HG02571 (cell line): Measurements from ENCODE around the gene CYP26B1.
A peak's percentile ranks its signal among the peaks of the same experiment; 100 is the strongest.

Source experiments
- ATAC-seq: cut with Tn5 transposase; IDR thresholded peaks from one replicate; pipeline ENCODE4 v1.9.1; 2021; ENCODE audit warnings: mild to moderate bottlenecking, moderate library complexity; ENCODE audit not compliant: unreplicated experiment

CYP26B1 gene

DNA sequence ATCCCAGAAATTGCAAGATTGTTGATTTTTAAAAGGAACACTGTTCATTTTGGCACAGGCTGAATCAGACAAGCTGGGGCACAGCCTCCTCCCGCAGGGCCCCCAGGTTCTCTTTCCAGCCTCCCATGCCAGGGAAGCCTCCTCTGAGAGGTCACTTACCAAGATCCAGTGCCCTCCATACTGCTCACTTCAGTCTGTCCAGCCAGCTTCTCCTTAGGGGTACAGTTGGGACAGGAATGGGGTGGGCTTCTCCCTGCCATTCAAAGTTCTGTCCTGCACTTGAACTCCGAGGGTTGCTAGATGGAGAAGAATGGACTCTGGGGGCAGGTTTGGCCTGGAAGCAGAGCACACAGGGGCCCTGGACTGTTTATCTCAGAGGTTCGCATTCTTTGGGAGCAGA is 7.5 kb upstream of the CYP26B1 start:
- no peak for ATAC-seq

DNA sequence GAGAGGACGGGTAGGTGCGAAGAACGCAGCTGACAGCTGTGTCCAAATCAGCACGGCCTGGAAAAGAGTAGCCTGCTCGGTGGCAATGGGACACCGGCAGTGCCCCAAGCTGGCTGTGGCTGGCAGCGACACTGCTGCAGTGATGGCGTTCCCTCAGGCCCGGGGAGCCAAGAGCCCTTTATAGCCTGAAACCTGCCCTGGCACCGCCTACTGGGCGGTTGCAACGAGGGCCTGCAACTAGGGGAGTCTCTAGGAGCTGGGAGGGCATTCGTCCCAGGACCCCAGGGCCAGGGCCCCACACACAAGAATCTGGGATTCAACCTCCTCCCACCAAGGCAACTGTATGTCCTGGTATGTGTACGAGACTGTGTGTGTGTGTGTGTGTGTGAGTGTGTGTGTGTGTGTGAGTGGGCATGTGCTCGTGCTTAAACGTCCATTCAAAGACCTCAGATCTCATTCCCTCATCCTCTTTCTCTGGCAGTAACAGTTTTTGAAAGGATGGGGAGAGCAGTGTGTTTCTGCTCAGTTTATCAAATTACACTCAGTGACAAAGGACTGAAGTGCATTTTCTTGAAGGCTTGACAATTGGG is 6.8 kb upstream of the CYP26B1 start:
- ATAC-seq, result no peak

DNA sequence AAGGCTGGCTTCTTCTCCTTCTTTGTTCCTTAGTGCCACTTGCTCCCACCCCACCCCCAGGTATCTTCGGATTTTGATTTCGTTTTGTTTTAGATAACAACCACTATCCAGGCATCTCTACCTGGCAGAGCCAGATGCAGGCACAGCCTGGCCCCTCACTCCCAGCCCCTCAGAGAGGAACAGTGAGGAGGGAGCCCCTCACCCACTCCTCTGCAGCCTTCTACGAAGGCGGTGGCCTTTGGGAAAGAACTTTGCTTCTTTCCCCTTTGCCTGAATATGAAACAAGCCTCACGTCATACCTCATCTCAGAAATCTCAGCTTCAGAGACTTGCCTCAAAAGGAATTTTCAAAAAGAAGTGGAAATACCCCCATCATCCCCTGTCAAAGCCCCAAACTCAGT is 6.3 kb upstream of the CYP26B1 start:
- no peak for ATAC-seq

DNA sequence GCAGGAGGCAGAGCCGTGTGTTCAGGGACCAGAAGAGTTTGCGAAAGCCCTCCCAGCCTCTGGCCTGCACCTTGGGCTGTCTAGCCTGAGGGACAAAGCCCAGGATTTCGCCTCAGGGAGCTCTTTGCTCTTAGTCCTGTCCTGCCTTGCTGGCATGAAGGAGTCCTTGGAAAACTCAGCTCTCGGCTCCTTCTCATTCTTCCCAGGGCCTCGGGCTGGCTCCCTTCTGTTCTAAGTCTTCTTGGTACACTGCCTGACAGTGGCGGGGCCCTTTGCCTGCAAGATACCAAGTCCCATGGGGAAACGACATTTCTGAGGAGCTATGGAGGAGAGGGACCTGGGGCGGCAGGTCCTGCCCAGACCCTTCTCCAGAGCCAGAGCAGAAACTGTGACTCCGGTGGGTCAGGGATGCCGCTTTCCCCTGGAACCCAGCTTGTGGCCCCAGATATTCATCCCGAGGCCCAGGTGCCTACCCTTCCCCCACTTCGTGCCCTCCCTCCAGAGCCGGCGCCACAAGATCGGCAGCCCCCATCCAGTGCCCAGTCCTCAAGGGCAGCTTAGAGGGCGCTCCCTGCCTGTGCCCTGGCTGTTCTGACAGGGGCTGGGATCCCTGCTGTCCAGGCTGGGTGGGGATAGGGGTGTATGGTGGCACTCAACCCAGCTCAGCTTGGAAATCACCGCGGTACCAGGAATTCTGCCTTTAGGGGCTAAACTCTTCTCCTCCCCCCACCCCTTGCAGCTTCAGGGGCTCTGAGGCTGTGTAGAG is 5.5 kb upstream of the CYP26B1 start:
- ATAC-seq, result no peak

DNA sequence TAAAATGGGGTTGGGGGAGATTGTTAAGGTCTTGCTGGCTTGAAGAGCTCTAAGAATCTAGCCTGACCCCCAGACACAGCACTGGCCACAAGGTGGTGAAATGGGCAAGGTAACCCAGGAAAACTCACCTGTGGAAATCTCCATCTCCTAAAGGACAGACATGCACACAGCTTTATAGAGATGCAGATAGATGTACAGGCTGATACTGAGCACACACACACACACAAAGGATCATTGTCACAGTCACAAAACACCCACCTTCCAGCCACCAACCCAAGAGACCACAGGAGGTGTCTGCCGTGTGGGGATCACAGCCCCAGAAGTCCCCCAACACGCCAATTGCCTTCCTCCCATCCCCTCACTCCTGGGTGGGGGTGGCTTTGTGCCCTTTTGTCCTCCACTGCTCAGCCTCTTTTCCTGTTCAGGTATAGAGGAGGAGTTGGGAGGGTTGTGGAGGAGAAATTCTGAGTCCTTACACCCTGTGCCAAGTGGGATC is 3.2 kb upstream of the CYP26B1 start:
- ATAC-seq, result no peak

DNA sequence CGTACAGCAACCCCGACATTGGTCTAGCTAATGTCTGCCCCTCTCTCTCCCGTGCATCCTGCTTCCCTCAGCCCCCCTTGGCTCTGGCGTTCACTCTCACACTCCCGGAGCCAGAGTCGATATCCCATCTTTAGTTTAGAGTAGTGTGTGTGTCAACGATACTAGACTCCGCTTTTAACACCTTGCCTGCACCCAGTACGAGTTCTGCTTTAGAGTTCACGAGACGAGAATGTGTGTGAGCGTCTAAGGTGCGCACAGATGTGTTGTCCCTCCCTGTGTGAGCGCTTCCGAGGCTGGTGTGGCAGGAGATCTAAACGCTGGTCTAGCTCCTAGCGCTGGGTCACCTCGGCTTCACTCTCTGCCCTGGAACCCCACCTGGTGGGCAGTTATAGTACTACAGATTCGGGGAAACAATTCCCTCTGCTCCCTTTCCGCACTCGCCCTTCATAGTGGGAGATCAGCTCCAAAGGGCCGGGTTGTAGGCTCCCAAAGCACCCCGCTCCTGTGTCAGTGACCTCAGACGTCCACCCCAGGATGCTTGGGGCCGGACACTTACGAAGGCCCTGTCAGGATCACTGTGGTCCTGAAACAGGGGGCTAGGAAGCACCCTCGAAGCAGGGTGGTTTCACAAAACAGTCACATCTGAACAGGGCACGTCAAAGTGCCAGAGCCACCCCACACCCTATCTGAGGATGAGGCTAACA is 2.6 kb upstream of the CYP26B1 start:
- peak; percentile 82 for ATAC-seq

DNA sequence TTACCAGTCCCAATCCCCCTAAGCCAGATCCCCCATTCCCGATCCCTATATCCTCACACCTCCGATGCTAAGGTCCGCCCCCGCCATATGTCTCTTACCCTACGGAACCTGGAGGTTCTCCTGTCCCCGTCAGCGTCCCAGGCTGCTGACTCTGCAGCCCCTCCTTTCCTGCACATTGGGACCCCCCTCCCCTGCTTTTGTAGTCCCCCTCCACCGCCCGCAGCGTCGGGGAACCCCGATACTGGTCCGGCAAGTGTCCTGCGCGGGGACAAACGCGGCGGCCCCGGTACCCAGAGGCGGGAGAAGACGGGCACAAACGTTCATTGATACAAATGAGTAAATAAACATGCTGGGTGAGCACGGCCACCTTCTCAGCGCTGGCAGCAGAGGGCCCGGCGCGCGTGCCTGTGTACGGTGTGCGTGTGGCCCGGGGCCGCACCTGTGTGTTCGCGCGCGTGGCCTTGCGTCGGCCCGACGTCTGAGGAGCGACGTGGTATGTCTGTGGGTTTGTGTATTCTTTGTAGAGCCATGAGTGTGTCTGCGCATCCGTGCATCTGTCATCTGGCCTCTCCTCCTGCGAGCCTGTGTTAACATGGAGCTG is 2.0 kb upstream of the CYP26B1 start:
- no peak for ATAC-seq

DNA sequence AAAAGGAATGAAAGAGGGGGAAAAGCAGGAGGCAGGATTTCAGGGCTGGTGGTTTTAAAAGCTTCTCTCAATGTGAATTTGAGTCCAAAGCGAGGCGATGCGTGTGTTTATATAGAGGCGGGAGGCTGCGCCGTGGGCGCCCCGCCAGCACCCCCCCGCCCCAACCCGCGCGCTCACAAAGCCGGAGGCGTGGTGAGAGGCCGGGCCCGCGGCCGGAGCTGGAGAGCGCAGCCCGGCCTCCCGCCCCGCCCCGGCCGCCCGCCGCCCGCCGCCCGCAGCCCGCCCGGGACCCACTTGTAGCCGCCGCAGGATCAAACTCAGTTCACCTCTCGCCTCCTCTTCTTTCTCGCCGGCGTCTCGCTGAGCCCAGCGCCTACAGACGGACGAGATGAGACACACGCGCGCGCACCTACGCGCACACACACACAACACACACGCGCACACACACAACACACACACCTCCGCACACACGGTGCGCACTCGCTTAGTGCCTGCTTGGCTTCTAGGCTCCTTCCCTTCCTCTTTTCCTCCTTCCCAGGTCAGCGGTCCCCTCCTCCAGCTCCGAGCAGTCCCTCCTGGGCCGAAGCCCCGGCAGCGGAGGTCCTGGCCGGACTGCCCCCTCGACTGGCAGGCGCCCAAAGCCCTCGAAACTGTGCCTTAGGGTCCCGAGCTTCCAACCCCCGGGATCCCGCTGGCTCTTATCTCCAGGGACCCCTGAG is 1.3 kb upstream of the CYP26B1 start:
- ATAC-seq, result no peak

DNA sequence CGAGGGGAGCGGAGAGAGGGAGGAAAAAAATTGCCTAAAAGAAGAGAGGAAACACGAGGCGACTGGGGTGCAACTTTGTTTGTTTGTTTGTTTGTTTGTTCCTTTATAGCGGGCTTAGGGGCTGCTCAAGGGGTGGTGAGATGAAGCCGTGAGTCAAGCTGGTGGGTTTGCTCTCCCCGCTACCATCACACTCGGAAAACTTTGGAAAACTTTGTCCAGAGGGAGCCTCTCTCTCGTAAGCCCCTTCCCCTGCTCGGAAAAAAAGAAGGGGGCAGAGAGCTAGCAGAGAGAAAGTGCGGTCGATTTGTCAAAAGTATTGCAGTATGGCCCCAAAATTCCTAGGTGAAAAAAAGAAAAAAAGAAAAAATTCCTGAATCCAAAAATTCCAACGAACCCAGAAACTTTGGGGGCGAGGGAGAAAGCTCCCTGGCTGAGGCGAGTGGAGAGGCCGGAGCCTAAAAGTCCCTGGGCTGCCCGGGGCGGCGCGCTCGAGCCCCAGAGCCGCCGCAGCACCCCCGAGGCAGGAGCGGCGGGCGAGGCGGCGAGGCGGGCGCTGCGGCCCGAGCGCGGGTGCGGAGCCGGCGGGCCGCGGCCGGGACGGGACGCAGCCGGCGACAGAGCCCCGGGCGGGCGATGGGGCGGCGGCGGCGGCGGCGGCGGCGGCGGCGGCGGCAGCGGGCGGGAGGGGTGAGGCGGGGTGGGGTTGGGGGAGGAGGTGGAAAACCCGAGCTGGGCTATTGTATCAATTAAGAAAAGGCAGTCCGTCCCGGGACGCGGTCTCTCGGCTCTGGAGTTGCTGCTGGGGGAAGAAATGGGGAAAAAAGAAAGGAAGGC is 558 bp upstream of the CYP26B1 start:
- no peak for ATAC-seq

DNA sequence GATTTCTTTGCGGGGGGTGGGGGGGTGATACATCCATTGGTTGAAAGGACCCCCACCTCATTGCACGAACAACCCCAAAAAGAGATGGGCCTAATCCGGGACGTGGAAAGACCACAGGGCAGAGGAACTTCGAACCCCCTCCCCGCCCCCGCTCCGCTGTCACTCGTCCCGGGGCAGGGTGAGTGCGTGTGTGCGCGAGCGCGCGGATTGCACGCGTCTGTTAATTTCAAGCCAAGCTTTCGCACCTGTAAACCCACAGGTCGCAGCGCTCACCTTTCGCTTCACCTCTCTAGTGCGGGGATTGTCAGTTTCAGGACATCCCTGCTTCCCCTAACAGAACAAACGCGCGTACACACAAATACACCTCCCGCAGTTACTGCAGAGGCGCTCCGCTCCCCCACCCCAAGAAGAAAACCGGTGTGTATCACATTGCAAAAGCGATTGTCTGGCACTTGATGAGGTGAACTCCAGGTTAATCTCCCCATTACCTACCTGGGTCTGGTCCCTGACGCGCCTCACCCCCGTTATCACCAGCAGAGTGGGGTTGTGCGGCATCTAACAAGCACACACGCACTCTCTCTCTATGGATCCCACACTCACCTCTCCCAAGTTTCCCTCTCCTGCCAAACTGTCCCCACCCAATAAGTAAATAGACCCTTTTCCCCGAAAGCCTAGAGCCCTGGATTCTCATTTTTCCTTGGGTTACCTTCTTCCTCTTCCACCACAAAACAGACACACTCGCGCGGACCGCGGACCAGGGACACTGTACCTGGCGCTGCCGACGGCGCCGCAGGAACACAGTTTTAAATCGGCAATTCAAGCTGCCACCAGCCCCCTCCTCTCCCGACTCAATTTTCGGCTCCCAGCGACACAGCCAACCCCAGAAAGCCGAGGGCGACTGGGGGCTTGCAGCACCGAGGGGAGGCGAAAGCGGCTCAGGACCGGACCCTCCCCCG is 1.0 kb downstream of the CYP26B1 start:
- no peak for ATAC-seq

DNA sequence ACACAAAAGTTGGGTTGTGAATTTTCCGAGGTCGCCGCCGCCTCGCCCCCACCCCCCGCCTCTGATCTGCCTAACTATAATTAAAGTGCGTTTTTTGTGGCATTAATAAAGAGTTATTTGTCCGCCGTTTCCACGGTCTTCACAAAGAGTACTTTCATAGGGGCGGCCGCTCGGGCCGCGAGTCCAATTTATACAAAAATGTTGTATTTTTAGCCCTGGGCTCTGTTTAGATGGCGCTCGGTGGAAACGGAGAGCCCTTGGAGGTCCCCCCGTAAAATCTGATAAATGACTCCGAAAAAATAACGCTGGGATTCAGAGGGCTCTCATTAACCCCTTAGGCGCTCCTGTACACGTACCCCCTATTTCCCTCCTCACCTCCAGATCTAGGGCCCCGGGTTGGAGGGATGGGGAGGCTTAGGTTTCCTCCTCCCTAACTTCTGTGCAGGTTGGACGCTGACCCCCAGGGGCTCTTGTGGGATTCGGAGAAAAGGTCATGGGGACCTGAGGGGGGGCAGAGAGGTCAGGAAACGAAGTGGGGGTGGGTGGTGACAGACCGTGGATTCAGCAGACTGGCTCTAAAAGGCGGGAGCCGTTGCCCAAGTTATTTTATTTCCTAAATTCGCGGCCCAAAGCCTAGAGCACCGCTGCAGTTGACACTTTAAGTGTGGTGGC is 1.9 kb downstream of the CYP26B1 start:
- ATAC-seq, result no peak

DNA sequence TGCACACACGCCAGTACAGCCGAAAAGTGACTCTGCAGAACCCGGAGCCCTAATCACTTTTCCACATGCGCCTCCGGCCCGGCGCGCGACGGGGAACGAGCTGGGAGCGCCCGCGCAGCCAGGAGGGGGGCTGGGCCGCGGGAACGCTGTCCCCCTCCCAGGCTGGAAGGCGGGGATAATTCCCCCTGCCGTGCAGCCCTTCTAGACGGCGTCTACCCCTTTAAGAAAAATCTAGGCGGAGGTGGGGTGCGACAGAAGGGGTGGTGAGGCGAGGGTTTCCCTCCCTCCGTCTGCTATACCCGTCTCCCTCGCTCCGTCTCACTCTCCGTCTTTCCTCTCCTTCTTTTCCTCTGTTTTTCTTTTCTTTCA is 2.4 kb downstream of the CYP26B1 start:
- no peak for ATAC-seq

DNA sequence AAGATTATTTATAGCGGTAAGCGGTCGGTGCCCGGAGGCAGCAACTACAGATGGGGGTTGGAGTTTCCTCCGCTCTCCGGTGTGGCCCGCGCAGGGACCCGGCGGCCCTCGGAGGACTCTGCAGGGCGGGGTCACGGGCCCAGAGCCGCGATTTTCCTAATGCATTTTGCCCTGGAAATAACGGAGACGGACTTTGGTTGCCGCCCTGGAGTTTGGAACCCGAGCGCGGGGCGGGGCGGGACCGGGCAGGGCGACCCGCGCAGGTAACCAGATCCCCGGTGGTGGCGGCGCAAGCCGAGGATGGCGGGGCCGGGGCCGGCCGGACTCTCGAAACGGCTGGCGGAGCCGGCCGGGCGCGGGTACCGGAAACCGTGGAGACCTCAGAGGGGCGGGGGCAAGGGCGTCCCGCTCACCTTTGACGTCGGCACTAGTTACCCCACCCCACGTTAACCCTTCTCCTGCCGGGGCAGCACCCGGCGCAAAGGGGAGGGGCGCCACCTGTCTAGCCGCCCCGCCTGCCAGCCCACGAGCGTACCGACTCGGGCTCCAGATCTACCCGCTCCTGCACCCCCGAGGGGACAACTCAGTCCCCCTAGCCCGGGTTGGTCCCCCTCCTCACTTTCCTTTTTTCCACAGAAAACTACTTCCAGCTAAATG is 2.9 kb downstream of the CYP26B1 start:
- no peak for ATAC-seq

DNA sequence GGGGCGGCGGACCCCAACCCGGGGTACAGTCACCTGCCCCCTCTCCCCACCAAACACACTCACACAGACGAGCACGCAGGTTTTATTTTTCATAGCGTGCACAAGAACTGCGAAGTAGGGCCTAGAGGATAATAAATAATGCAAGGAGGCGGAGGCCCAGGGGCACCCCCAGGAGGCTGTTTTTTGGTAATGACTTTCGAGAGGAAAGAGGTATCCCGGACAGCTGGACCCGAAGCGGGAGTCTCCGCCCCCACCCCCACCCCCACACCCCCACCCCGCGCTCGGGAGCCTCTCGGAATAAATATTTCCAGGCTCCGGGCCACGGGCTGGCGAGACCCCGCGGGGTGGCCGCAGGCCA is 3.4 kb downstream of the CYP26B1 start:
- ATAC-seq, result no peak

DNA sequence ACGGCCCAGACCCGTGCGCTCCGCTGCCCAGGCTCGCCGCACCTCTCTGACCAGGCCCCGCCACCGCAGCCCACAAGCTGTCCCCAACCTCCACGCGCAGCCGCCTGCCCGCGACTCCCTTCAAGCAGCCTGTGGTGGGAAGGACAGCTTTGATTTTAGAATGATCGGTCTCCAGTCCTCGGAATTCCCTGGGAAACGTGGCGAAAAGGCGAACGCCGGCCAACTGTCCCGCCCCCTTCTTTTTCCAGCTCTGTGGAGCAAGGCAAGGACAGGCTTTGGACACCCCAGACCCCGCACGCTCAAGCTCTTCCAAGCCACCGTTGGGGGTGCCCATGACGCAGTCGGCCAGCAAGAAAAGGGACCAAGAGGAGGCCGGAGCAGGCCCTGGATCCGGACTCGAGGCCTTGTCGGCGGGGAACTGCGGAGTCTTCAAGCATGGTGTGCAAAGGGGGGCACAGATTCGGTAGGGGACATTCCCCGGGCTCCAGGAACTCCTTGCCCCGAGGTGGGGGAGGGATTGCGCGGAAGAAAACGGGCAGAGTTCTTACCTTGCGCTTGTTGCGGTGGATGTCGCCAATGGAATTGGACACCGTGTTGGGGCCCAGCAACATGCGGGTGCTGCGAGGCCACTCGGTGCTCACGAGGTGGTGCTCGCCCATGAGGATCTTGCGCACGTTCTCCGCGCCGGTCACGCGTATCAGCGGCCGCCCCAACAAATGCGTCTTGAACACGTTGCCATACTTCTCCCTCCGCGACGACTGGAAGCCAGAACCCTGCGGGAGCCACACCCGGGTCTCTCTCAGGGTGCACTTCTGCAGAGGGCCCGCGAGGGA is 4.0 kb downstream of the CYP26B1 start:
- ATAC-seq, result no peak

DNA sequence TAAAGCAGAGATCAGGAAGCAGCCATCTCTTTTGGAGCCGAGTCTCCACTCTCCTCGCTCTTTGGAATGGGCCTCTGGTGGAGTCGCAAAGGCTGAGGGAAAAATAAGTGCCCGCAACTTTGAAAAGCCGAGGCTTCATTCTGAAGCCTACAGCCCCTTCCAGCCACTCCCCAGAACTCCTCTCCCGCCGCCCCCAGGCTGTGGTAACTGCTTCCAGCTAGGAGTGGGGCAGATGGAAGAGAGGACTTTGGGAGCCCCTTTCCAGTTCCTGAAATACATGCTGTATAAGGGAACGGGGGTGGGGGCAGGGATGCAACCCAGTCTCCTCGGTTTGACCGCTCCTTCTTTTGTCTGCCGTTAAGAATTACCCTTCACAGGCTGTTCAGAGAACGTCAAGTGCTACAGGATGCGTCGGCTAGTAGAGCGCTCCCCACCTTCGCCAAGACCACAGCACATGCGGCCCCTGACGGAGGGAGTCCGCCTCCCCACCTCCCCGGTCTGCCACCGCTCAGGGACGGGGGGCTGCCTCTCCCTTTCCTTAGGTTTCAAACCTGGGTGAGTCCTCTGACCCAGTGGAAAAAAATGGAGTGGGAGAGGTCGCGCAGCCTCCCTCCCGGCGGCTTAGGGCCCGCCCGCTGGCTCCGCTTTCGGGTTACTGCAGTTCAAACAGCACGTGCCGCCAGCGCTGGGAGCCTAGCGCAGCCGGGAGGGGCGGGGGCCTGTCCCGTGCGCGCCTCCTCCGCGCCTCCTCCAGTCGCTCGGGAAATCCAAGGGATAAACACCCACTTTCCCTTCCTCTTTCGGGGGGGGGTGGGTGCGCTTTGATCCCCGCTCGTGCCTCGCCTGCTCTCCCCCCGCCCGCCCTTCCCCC is 4.9 kb downstream of the CYP26B1 start:
- no peak for ATAC-seq
